Esophagus squamous epithelium (tissue), 5 donors: ENCODE data around the gene RPS6KC1. TPM values are rescaled to one million over a fixed set of nuclear protein-coding genes. Genes with fewer than 3 reads are reported as not detected.
A peak's percentile ranks its signal among the peaks of the same experiment; 100 is the strongest.

Source experiments
- DNase-seq: peaks from one replicate; lab custom pipeline; 2025; lab: John Stamatoyannopoulos, UW
- H3K27ac ChIP-seq, 4 donors: fragments of 200-600 bp; sonication (generic); one replicate each; pipeline ENCODE4 v1.5.1; 2016 to 2019; ENCODE audit warnings: mild to moderate bottlenecking in 1 of 4
- H3K27me3 ChIP-seq, 4 donors: fragments of 200-600 bp; sonication (generic); 1 replicate in 3 of 4; 2 replicates in 1 of 4; pipeline versions ENCODE4 v1.5.1 to v1.6.0; 2017 to 2021; ENCODE audit warnings: antibody characterized with exemption in 1 of 4
- H3K36me3 ChIP-seq, 3 donors: fragments of 200-600 bp; sonication (generic); one replicate each; pipeline ENCODE4 v1.5.1; 2016 to 2019
- H3K4me1 ChIP-seq, 3 donors: fragments of 200-600 bp; sonication (generic); one replicate each; pipeline ENCODE4 v1.5.1; 2017 to 2019
- H3K4me3 ChIP-seq, 4 donors: fragments of 200-600 bp; sonication (generic); 1 replicate in 3 of 4; 2 replicates in 1 of 4; pipeline ENCODE4 v1.5.1; 2016 to 2019; ENCODE audit warnings: mild to moderate bottlenecking in 2 of 4, moderate library complexity in 1 of 4
- H3K9me3 ChIP-seq, 3 donors: fragments of 200-600 bp; sonication (generic); one replicate each; pipeline ENCODE4 v1.5.1; 2016 to 2019
- CTCF ChIP-seq, 6 experiments: fragments of 450-650 bp in 4 of 6; fragments of 200-600 bp in 2 of 6; sonication (generic) in 2 of 6; IDR thresholded peaks; one replicate each; pipeline ENCODE4 v1.5.1; 2016 to 2019; ENCODE audit warnings: antibody characterized with exemption in 6 of 6, mild to moderate bottlenecking in 4 of 6, moderate library complexity in 4 of 6
- POLR2A ChIP-seq, 4 donors: fragments of 450-650 bp; IDR thresholded peaks; one replicate each; pipeline ENCODE4 v1.6.1; 2017; ENCODE audit warnings: antibody characterized with exemption in 4 of 4, mild to moderate bottlenecking in 4 of 4, moderate library complexity in 3 of 4
- WGBS, 2 donors: methylation state at CpG; one replicate each; pipeline ENCODE4 v1.1.5; 2018; 5-methylcytosine and 5-hydroxymethylcytosine counted together
- intact Hi-C: fragments of 100-400 bp; cut with DNase I; formaldehyde crosslinking; loops from one replicate; pipeline ENCODE4 v1.15.0; 2022
- total RNA-seq, 4 donors: library from RNA; depleted of rRNA; stranded (reverse); fragments of >200 nt; gene quantifications; one replicate each; pipeline ENCODE4 v1.1.0, GENCODE V29; 2016
- donor health status: DM: yes; HTN: yes; CAD: no.

Gene RPS6KC1
- total RNA-seq, 4 donors from 2014 or later, result 7.4 to 16.8 (median 13.7) TPM

GRCh38 chr1:213244664-213245091, 193.6 kb downstream of the RPS6KC1 start:
- Histone ChIP-seq H3K4me1 (no peaks in the 10 kb centered on the region), H3K9me3 (no peaks in the 10 kb centered on the region), H3K27me3 (no peaks in the 10 kb centered on the region), H3K36me3 (peaks cover 0 to 26% (median 0%) of the 10 kb centered on the region in 3 donors), H3K4me3 (no peak overlapping the region), H3K27ac (no peak overlapping the region)
- DNase-seq, result no peak
- TF ChIP-seq POLR2A (IDR thresholded peaks at IDR 0.05) (no peak), CTCF (IDR thresholded peaks at IDR 0.05) (peak; percentile 51 to 75 (median 68))
- 43 to 46% methylated on average over 3 of the region's 3 CpGs for WGBS, 2 donors
- intact Hi-C loops, result no loop called here

- TF ChIP-seq POLR2A (IDR thresholded peaks at IDR 0.05) (no peak), CTCF (IDR thresholded peaks at IDR 0.05) (no peak)
- no peaks in the 10 kb centered on the region for H3K27me3 ChIP-seq
- H3K27ac ChIP-seq, result no peak overlapping the region
- peaks cover 0 to 26% (median 0%) of the 10 kb centered on the region in 3 donors for H3K36me3 ChIP-seq
- intact Hi-C loops, result no loop called here
- no peak for DNase-seq
- no peaks in the 10 kb centered on the region for H3K9me3 ChIP-seq
- no peaks in the 10 kb centered on the region for H3K4me1 ChIP-seq
- H3K4me3 ChIP-seq, result no peak overlapping the region
Observed at GRCh38 chr1:213245260-213245910, 194.3 kb downstream of the RPS6KC1 start.

GRCh38 chr1:213247038-213247437, 196.0 kb downstream of the RPS6KC1 start:
- Histone ChIP-seq H3K36me3 (peaks cover 0 to 10% (median 0%) of the 10 kb centered on the region in 3 donors), H3K9me3 (no peaks in the 10 kb centered on the region), H3K27me3 (no peaks in the 10 kb centered on the region), H3K27ac (no peak overlapping the region), H3K4me3 (no peak overlapping the region), H3K4me1 (no peaks in the 10 kb centered on the region)
- intact Hi-C loops, result no loop called here
- TF ChIP-seq POLR2A (IDR thresholded peaks at IDR 0.05) (no peak), CTCF (IDR thresholded peaks at IDR 0.05) (no peak)
- 87 to 89% methylated on average over 2 of the region's 2 CpGs for WGBS, 2 donors
- no peak for DNase-seq

GRCh38 chr1:213249395-213249794, 198.4 kb downstream of the RPS6KC1 start:
- DNase-seq, result no peak
- Histone ChIP-seq H3K4me1 (no peaks in the 10 kb centered on the region), H3K9me3 (no peaks in the 10 kb centered on the region), H3K36me3 (no peaks in the 10 kb centered on the region), H3K27ac (no peak overlapping the region), H3K27me3 (no peaks in the 10 kb centered on the region), H3K4me3 (no peak overlapping the region)
- intact Hi-C loops, result no loop called here
- TF ChIP-seq CTCF (IDR thresholded peaks at IDR 0.05) (no peak), POLR2A (IDR thresholded peaks at IDR 0.05) (no peak)
- WGBS, 2 donors, result 96 to 98% methylated on average over 6 of the region's 6 CpGs

GRCh38 chr1:213250041-213250440, 199.0 kb downstream of the RPS6KC1 start:
- Histone ChIP-seq H3K36me3 (no peaks in the 10 kb centered on the region), H3K4me1 (no peaks in the 10 kb centered on the region), H3K27ac (no peak overlapping the region), H3K9me3 (no peaks in the 10 kb centered on the region), H3K27me3 (no peaks in the 10 kb centered on the region), H3K4me3 (no peak overlapping the region)
- DNase-seq, result no peak
- intact Hi-C loops, result no loop called here
- TF ChIP-seq POLR2A (IDR thresholded peaks at IDR 0.05) (no peak), CTCF (IDR thresholded peaks at IDR 0.05) (no peak)
- 94% methylated on average over 5 to 6 of the region's 6 CpGs for WGBS, 2 donors
